HG02852 (cell line): ENCODE data around the gene ST14.

Source experiments
- ATAC-seq: cut with Tn5 transposase; IDR thresholded peaks from one replicate; pipeline ENCODE4 v1.9.1; 2021; ENCODE audit warnings: mild to moderate bottlenecking, moderate library complexity; ENCODE audit not compliant: unreplicated experiment

The ST14 gene

DNA sequence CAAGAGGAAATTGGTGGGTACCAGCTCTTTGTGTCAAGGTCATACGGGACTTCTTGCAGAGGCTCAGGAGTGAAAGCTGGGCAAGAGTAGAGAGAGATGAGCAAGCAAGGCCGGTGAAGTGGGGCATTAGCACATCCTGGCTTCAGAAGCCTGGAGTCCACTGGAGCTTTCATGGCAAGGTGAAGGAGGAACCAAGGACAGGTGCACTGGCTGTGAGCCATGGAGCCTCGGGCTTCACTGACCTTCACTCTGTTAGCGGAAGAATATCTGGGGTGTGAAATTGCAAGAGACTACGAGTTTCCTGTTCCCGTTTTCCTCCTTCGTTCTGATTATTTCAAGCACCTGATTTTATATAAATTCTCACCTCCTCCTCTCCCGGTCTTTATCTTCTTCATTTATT lies 25.9 kb upstream of the ST14 start:
- ATAC-seq = no peak

- no peak for ATAC-seq
These were observed 23.5 kb upstream of the ST14 start for GRCh38 chr11:130136107-130136506.

DNA sequence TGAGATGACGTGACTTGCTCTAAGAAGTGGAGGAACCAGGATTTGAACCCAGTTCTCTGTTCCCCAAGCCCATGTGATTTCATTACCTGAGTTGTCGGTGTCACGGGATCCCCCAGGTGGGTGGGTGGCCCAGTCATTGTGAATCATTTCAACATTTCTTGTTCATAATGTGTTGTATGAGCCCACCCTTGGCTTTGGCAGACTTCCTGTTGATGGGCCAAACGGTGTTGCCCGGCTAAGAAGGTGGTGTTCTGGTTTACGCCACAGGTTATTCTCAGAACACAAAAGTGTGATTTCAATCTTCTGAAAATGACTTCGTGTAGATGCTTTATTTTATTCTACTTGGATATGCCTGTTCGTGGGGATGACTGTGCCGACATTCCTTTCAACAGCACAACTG lies 21.6 kb upstream of the ST14 start:
- ATAC-seq = no peak

DNA sequence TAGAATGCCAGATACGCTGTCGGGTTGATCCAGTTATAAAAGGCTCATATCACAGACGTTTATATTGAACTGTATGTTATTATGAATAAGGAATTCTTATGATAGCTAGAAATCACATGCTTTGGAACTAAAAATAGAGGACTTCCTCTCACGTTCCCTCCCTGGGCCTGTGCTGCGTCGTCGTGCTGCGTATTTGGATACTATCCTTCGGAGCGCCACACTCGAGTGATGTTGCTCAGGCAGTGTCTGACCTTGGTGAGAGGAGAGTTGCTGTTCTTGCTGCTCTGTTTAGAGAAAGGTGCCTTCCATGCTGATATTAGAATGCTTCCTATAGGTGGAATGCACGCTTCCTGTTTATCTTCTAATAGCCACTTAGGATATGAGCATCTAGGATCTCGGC lies 20.2 kb upstream of the ST14 start:
- ATAC-seq = no peak

- no peak for ATAC-seq
These were observed 17.8 kb upstream of the ST14 start for GRCh38 chr11:130141561-130142341.

DNA sequence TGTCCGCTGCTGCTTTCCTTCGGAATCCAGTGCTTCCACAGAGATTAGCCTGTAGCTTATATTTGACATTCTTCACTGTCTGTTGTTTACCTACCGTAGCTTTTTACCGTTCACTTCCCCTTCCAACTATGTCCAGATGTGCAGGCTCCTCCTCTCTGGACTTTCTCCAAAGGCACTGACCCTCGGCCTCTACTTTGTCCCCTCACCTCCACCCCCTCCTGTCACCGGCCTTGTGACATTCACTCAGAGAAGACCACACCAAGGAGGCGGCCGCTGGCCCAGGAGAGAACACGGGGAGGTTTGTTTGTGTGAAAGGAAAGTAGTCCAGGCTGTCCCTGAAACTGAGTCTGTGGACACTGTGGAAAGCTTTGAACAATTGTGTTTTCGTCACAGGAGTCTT lies 15.4 kb upstream of the ST14 start:
- no peak for ATAC-seq

- no peak for ATAC-seq
These were observed 14.7 kb upstream of the ST14 start for GRCh38 chr11:130144861-130145281.

DNA sequence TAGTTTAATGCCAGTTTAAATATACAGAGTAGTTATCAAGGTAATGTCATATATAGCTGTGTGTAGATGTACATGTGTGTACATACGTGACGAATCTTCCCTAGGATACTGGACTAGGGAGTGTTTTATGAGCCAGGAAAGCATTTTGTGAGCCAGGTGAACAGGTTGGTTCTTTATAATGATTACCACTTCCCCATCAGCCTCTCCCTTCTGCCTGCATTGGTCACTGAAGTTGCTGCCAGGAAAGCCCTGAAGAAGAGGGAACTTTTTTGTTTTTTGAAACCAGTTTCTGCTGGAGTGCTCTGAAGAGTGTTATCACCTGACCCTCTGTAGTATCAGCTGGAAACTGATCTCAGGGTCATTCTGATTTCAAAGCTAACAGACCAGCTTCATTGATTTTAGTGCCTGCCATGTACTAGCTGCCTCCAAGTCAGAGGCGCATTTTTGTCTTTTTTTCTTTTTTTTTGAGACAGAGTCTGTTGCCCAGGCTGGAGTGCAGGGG lies 14.2 kb upstream of the ST14 start:
- ATAC-seq = no peak

DNA sequence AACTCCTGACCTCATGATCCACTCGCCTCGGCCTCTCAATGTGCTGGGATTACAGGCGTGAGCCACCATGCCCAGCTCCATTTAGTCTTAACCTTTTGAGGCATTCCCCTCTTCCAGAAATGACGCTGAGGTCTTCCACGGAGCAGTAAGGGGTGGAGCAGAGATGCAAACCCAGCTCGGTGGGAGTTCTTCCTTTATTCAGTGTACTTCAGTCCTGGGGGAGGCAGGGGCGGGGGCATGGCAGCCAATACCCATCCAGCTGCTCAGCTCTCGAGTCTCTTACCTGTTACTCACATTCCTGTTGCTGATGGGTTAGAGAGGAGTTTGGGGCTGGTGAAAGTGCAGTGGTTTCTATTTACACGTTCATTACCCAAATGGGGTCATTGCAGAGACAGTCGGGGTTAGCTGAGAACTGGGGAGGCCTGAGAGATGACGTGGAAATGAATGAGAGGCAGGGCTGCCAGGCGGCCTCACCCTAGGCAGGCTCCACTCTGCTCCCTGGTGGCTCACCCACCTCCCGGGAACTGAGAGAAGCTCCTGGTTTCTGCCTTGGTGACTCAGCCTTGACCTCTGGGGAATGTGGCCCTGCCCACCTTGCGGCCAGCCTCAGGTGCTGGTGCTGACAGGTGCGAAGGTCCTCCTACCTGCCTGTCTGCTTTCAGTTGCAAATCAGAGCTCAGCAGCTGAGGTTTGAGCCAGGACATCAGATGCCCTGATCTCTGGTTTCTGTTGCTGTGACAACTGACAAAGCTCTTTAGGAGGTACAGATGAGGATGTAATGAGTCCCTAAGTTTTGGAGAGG lies 13.4 kb upstream of the ST14 start:
- no peak for ATAC-seq

- no peak for ATAC-seq
These were observed 12.8 kb upstream of the ST14 start for GRCh38 chr11:130146796-130147195.

- ATAC-seq = no peak
These were observed 10.7 kb upstream of the ST14 start for GRCh38 chr11:130148796-130149326.

DNA sequence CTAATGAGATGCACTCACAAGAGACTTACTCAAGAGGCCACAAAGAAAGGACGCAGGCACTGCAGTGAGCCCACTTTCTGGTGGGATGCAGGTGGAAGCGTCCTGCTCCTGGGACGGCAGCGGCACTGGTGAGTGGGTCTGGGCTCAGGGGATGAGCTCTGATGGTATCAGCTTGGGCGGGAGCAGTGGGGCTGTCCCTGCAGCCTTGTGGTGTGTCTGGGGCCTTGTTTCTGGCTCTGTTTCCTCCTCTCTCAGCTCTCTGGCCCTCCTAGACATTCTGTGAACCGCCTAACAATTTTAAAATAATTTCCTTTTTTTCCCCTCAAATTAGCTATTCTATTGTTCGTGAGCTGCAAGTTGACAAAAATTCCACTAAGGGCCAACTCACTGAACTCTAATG lies 8.8 kb upstream of the ST14 start:
- ATAC-seq = peak; percentile 67

GRCh38 chr11:130151196-130151595 lies 8.4 kb upstream of the ST14 start:
- peak; percentile 55 for ATAC-seq

GRCh38 chr11:130156108-130157022 lies 3.2 kb upstream of the ST14 start:
- ATAC-seq = no peak

GRCh38 chr11:130157101-130157500 lies 2.5 kb upstream of the ST14 start:
- ATAC-seq = no peak

DNA sequence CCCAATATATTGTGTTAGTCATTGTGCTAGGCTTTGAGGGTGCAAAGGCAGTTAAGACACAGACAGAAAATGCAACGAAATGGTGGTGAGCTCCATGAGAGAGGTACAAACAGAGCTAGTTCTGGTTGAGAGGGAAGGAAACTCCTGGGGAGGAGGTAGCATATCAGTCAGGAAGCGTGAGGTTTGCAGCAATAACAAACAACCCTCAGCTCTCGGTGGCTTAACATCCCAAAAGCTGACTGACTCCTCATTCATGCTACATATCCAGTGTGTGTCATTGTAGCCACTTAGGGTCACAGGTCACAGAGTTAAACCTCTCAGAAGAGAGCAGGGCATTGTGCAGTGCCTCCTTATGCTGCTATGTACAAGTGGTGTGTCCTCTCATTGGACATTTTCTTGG lies 1.7 kb upstream of the ST14 start:
- no peak for ATAC-seq

- no peak for ATAC-seq
These were observed 443 bp upstream of the ST14 start for GRCh38 chr11:130159139-130159538.

GRCh38 chr11:130160498-130161155 lies 1.0 kb downstream of the ST14 start:
- no peak for ATAC-seq

DNA sequence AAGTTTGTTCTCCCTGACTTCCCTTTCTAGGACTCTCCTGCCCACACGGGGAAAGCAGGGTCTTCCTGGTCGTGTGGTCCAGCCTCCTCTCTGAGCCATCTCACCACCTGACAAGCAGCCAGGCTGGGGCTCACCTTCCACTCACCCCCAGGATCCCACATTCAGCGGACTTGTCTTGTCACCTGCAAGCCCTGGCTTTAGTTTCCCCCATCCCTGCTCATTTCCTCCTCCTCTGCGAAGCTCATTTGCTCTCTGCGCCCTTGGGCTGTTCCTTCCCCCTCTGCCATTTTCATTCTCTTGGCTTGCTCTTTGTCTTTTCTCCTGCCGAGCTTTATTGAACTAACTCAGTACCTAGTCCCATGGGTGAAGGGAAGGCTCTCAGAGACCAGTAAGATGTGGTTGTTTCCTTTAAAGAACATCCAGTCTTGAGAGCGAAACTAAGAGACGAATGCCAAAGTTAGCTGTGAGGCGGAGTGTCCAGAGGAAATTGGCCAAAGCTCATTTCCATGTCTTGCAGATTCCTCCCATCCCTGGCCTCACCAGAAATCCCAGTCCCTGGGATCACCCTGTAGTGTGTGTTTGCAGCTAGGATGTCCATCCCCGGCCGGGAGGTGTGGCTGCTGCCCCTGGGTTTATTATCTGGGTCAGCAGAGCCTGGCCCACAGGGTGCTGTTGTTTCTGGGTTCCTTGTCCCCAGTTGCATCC lies 2.0 kb downstream of the ST14 start:
- ATAC-seq = no peak

DNA sequence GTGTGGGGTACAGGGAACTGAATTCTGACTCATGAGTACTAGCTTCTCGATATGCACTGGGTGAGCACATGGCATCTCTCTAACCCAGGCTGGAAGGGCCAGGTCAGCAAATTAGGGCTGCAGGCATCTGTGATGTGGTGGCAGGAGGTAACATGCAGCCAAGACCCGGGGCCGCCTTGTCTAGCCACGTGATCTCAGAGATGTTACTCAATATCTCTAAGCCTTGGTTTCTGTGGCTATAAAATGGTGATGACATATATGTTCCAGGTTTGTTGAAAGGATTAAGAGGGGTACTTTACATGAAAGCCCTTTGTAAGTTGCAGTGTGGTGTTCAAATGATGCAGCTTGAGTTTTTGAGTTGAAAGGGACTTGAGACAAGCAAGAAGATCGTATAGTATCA lies 3.2 kb downstream of the ST14 start:
- ATAC-seq = no peak
